HEK293T (cell line): ENCODE measurements around the gene BCL2.

Source experiments
- CTCF ChIA-PET: fragments of 350-600 bp; formaldehyde crosslinking; extraction: SDS; loops from one replicate; lab custom pipeline; 2021; ENCODE audit warnings: antibody characterized with exemption, inconsistent platforms; lab: Yijun Ruan, JAX
- POLR2A ChIA-PET: fragments of 350-600 bp; formaldehyde crosslinking; extraction: SDS; loops from one replicate; lab custom pipeline; 2020; ENCODE audit warnings: antibody characterized with exemption, inconsistent platforms; lab: Yijun Ruan, JAX
- DNase-seq: peaks from one replicate; pipeline ENCODE4 v3.0.0; 2012; ENCODE audit warnings: mixed read lengths; ENCODE audit errors: extremely low spot score
- ARNT ChIP-seq: fragments of 450-650 bp; IDR thresholded peaks from 2 replicates; pipeline ENCODE4 v1.6.1; 2017; ENCODE audit warnings: mild to moderate bottlenecking
- BHLHE40 ChIP-seq: fragments of 450-650 bp; IDR thresholded peaks from 2 replicates; pipeline ENCODE4 v1.6.1; 2016; ENCODE audit warnings: mild to moderate bottlenecking, moderate library complexity, borderline replicate concordance
- CTBP1 ChIP-seq: fragments of 450-650 bp; IDR thresholded peaks from 2 replicates; pipeline ENCODE4 v1.6.1; 2016; ENCODE audit warnings: borderline replicate concordance
- ELF4 ChIP-seq: fragments of 450-650 bp; IDR thresholded peaks from 2 replicates; pipeline ENCODE4 v1.6.1; 2017; ENCODE audit warnings: antibody characterized with exemption
- FOXA1 ChIP-seq: fragments of 450-650 bp; IDR thresholded peaks from 2 replicates; pipeline ENCODE4 v1.6.1; 2016; ENCODE audit warnings: mild to moderate bottlenecking
- FOXK2 ChIP-seq: fragments of 450-650 bp; IDR thresholded peaks from 2 replicates; pipeline ENCODE4 v1.6.1; 2016; ENCODE audit warnings: mild to moderate bottlenecking
- FOXM1 ChIP-seq: fragments of 450-650 bp; IDR thresholded peaks from 2 replicates; pipeline ENCODE4 v1.6.1; 2017; ENCODE audit warnings: mild to moderate bottlenecking, borderline replicate concordance
- HDGF ChIP-seq: fragments of 450-650 bp; IDR thresholded peaks from 2 replicates; pipeline ENCODE4 v1.6.1; 2017; ENCODE audit warnings: antibody characterized with exemption, borderline replicate concordance
- L3MBTL2 ChIP-seq: fragments of 450-650 bp; conservative IDR thresholded peaks from 2 replicates; pipeline ENCODE4 v1.6.1; 2016; ENCODE audit warnings: mild to moderate bottlenecking
- LEF1 ChIP-seq: fragments of 450-650 bp; IDR thresholded peaks from 2 replicates; pipeline ENCODE4 v1.6.1; 2017; ENCODE audit warnings: mild to moderate bottlenecking, borderline replicate concordance
- NFRKB ChIP-seq: fragments of 450-650 bp; IDR thresholded peaks from 2 replicates; pipeline ENCODE4 v1.6.1; 2016; ENCODE audit warnings: mild to moderate bottlenecking, moderate library complexity
- SP1 ChIP-seq: fragments of 450-650 bp; IDR thresholded peaks from 2 replicates; pipeline ENCODE4 v1.6.1; 2017
- SUZ12 ChIP-seq: fragments of 450-650 bp; IDR thresholded peaks from 2 replicates; pipeline ENCODE4 v1.6.1; 2016; ENCODE audit warnings: mild to moderate bottlenecking
- TARDBP ChIP-seq: fragments of 450-650 bp; IDR thresholded peaks from 2 replicates; pipeline ENCODE4 v1.6.1; 2016
- ZNF384 ChIP-seq: fragments of 450-650 bp; IDR thresholded peaks from 2 replicates; pipeline ENCODE4 v1.6.1; 2016
- TF ChIP-seq, protein P1 (sequence below): fragments of 450-650 bp; IDR thresholded peaks from 2 replicates; pipeline ENCODE4 v1.6.1; 2016

BCL2 gene

GRCh38 chr18:63336366-63337099 is 17.0 kb upstream of the BCL2 start:
- TF ChIP-seq BHLHE40 (no peak), HDGF (no peak), TARDBP (no peak), FOXA1 (no peak), CTBP1 (no peak), ELF4 (no peak), NFRKB (no peak), FOXK2 (no peak), FOXM1 (no peak), L3MBTL2 (no peak), LEF1 (no peak)
- CTCF ChIA-PET, result no interaction called here
- POLR2A ChIA-PET, result no interaction called here
- DNase-seq, result no peak

- no peak for TF ChIP-seq NFRKB
- TF ChIP-seq, protein P1, sequence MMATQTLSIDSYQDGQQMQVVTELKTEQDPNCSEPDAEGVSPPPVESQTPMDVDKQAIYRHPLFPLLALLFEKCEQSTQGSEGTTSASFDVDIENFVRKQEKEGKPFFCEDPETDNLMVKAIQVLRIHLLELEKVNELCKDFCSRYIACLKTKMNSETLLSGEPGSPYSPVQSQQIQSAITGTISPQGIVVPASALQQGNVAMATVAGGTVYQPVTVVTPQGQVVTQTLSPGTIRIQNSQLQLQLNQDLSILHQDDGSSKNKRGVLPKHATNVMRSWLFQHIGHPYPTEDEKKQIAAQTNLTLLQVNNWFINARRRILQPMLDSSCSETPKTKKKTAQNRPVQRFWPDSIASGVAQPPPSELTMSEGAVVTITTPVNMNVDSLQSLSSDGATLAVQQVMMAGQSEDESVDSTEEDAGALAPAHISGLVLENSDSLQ, result no peak
- no peak for TF ChIP-seq ZNF384
- no peak for TF ChIP-seq BHLHE40
- no peak for TF ChIP-seq ARNT
- no peak for TF ChIP-seq SP1
- no peak for TF ChIP-seq ELF4
- no peak for TF ChIP-seq FOXK2
- ChIA-PET POLR2A (no interaction called here), CTCF (no interaction called here)
- DNase-seq, result no peak
Observed at GRCh38 chr18:63331105-63331504, 11.5 kb upstream of the BCL2 start.

DNA sequence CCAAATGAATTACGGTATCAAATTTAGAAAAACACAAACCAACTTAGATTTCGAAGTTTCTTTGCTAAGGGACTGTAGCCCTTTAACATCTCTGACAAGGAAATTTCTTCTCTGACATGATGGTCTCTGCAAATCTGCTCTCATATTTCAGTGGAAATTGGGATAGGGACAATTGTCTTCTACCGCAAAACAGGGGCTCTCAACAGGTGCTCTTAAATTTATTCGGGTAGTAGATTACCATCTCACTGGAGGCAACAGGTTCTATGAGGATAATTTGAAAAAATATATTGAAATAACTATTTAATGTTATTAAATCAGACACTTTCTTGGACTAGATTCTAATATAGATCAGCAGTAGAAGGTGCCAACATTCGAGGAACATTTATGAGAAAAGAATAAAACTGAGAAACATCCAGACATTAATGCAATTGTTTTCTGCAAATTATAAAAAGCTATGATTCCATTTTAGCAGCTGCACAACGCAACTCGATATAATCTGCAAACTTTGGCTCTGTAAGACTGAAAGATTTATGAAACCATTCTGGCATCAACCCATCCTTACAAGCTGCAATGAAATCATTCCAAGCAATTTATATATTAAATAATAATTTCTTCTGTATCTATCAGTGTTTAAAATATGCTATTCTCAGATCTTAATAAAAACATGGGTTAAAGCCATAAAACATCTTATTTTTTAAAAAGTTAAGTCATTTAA is 10.0 kb upstream of the BCL2 start:
- ChIA-PET CTCF (no interaction called here), POLR2A (no interaction called here)
- no peak for DNase-seq
- no peak for TF ChIP-seq SUZ12
- TF ChIP-seq BHLHE40, result no peak
- no peak for TF ChIP-seq FOXK2
- TF ChIP-seq SP1, result no peak
- TF ChIP-seq TARDBP, result no peak
- TF ChIP-seq ELF4, result no peak
- no peak for TF ChIP-seq L3MBTL2
- no peak for TF ChIP-seq CTBP1
- no peak for TF ChIP-seq ARNT
- no peak for TF ChIP-seq FOXM1
- TF ChIP-seq ZNF384, result no peak
- TF ChIP-seq, protein P1, result no peak
- no peak for TF ChIP-seq NFRKB
- no peak for TF ChIP-seq HDGF
- no peak for TF ChIP-seq LEF1
- no peak for TF ChIP-seq FOXA1

GRCh38 chr18:63326011-63326410 is 6.4 kb upstream of the BCL2 start:
- no peak for DNase-seq
- POLR2A ChIA-PET, result no interaction called here
- CTCF ChIA-PET, result no interaction called here
- TF ChIP-seq BHLHE40, result no peak
- TF ChIP-seq SUZ12, result no peak
- TF ChIP-seq ZNF384, result no peak
- TF ChIP-seq FOXA1, result no peak
- TF ChIP-seq LEF1, result no peak
- TF ChIP-seq FOXK2, result no peak
- no peak for TF ChIP-seq HDGF
- TF ChIP-seq ARNT, result no peak
- TF ChIP-seq CTBP1, result no peak
- TF ChIP-seq SP1, result no peak
- TF ChIP-seq, protein P1, result no peak
- TF ChIP-seq FOXM1, result no peak
- no peak for TF ChIP-seq NFRKB
- TF ChIP-seq L3MBTL2, result no peak
- no peak for TF ChIP-seq TARDBP
- TF ChIP-seq ELF4, result no peak

DNA sequence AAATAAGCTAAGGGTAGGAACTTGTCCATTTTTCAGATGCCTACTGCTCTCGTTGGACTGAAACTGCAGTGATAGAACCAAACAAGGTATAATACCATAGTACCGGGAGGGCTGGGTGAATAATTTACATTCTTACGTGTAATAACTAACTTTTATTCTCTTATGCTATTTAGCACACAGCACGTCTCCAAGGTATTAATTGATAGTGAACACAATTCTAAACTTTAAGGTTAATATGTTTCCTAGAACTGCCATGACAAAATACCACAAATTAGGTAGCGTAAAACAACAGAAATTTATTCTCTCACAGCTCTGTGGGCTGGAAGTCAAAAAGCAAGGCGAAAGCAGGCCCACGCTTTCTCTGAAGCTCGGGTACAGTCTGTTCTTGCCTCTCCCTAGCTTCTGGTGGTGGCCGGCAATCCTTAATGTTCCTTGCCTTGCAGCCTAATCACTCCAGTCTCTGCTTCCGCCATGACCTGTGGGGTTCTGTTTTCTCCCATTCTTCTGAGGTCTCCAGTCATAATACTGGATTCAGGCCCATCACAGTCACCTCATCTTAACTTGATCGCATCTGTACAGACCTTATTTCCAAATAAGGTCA is 5.6 kb upstream of the BCL2 start:
- CTCF ChIA-PET, result no interaction called here
- POLR2A ChIA-PET, result no interaction called here
- no peak for DNase-seq
- no peak for TF ChIP-seq SP1
